ENCODE results near the gene EML4.
A peak's percentile ranks its signal among the peaks of the same experiment; 100 is the strongest.

Gene EML4

DNA sequence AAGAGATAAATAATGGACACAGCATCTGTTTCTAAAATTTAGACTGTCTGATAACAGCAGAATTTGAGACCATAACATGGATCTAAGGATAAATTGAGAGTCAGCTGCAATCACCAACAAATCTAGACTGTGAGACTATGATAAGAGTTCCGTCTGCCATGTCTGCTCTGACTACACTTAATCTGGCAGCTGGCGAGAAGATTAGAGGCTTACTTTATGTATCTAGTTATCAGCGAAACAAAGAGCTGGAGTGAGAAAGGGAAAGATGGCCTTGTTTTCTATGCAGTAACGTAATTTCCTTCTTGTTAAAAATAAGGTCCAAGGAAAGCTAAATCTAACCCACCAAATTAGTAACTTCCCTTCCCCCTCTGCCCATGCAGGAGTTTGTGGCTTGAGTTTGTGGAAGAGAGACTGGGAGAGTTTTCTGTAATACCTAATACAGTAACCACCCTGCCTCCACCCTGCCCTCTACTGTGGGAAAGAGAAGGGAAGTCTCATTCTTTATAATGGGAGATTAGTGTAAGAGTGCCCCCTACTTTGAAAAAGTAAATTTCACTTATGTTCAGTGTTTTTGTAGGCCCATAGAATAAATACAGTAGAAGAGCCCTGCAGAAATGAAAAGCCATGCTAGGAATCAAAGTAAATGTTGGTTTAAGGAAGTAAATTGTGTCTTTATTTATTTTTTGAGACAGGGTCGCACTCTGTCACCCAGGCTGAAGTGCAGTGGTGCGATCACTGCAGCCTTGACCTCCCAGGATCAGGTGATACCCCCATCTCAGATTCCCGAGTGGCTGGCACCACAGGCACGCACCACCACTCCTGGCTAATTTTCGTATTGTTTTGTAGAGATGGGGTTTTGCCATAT is 27.5 kb downstream of the EML4 start:
- DNase-seq: no peak
- peak; percentile 69 for ATAC-seq

DNA sequence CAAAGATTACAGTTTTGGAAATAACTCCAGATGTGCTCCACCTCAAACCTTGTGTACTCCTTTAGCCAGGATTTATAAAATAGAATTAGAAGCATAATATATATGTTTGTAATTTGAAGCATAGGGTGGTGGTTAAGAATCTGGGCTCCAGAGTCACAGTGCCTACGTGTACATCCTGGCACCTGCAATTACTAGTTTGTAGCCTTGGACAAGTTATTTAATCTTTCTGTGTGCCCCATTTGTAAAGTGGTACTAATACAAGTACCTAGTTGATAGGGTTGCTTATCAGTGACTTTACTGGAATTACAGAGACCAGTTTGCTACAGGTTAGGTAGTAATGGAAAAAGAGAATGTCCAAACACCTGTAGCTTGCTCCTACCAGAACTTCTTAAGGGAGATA is 28.6 kb downstream of the EML4 start:
- no peak for ATAC-seq
- no peak for DNase-seq

DNA sequence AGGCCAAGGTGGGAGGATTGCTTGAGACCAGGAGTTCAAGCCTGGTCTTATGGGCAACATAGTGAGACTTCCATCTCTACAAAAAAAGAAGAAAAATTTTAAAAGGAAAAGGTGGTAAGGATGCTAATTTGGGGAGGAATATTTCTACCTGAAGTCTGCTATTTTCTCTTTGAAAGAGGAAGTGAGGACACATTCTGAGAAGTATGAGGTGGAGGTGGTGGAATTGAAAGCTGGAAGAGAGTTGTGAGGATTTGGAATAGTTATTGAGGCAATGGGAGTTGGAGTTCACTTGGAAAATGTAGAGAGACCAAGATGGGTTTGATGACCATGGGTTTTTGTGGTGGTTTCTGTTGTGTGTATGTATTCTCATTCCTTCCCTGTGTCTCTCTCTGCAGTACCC is 29.3 kb downstream of the EML4 start:
- no peak for DNase-seq
- no peak for ATAC-seq

DNA sequence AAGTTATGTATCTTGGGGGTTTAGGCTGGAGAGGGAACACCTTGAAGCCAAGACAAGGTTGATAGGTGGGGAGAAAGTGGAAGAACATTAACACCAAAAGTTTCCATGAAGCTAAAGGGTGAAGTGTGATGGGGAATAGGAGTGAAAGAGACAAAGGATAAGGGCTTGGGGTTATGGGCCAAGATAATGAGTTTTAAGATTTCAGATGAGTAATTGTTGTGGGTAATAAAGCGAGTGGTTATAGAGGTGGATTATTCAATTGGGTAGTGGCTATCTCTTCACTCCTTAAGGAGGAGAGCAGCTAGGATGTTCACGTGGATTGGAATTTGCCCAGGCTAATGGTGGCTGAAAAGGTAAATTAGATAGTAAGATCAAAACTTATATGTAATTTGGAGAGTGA is 29.8 kb downstream of the EML4 start:
- DNase-seq: no peak
- peak; percentile 66 for ATAC-seq

DNA sequence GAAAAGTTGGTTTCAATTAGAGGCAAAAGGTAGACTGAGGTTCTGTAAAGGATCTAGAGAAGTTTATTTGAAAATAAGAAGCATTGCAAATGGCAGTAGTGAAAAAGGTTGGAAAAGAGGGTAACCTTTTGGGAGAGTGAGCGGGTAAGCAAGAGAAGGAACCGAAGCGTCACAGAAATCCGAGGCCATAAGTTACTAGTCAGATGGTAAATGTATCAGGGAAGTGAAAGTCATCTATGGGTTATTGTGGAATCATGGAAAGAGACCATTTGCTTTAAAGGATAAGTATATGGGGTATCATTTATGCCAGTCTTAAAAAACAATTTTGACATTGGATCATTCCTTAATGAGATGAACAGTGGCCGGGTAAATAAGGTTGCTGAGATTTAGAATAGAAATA is 30.5 kb downstream of the EML4 start:
- ATAC-seq: no peak

DNA sequence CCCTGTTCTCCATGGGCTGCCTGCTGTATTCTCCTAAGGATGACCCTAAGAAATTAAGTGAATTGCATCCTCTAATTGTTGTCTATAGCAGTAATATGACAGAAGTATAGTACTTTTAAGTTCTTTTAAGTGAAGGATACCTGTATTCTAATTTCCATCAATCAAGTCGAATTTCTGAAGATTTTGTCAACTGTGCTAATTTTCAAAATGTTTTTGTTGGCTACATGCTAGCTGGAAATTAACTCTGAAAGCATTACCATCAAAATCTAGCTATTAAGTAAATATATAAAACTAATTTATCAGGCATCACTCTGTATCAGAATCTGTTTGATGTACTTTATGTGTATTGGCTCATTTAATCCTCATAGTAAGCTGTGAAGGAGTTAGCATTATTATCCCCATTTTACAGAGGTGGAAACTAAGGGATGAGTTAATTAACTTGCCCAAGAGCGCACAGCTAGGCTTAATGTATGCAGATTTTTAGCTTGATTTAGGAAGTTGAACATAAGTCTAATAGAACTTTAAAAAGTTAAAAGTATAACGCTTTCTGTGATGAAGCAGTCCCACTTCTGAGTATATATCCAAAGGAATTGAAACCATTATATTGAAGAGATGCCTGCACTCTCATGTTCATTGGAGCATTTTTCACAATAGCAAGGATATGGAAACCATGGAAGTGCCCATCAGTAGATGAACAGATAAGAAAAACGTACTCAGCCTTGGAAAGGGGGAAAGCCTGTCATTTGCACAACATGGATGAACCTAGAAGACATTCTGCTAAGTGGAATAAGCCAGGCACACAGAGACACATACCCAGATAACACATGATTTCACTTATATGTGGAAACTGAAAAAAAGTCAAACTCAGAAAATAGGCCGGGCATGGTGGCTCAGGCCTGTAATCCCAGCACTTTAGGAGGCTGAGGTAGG is 32.0 kb downstream of the EML4 start:
- ATAC-seq: no peak
- no peak for DNase-seq

More for the DNA sequence above, 30.5 kb downstream of the EML4 start:
- no peak for DNase-seq

DNA sequence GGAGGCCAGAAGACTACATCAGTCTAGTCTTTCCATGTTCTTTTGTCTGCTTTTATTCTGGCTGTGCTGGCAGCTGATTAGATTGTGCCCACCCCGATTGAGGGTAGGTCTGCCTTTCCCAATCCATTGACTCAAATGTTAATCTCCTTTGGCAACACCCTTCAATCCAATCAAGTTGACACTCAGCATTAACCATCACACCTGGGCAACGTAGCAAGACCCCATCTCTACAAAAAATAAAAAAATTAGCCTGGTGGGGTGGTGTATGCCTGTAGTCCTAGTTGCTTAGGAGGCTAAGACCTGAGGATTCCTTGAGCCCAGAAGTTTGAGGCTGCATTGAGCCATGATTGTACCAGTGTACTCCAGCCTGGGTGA is 33.5 kb downstream of the EML4 start:
- no peak for ATAC-seq
- DNase-seq: no peak

DNA sequence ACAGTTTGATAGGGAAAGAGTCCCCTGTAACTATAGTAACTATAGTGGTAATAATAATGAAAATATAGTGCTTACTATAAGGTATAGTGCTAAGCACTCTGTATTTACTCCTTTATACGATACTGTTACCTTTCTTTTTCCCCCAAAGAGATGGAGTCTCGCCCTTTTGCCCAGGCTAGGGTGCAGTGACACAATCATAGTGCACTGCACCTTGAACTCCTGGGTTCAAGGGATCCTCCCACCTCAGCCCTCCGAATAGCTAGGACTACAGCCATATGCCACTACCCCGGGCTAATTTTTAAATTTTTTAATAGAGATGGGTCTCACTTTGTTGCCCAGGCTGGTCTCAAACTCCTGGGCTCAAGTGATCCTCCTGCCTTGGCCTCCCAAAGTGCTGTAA is 34.6 kb downstream of the EML4 start:
- no peak for ATAC-seq
- DNase-seq: no peak

DNA sequence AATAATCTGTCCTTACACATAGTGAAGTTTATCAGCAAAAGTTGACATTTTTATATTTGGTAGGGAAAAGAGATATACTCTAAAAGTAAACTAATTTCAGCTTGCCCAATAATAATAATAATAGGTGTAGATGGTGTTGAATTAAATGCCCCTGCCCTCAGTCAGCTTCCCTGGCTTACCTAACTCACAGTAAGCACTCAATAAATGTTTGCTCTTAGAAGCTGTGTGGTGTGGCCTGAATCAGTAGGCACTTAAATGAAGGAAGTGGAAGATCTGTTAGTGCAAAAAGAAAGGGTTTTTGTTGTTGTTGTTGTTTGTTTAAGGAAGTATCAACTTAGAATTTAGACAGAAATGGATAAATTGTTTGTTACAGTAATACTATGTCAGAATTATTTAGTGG is 36.2 kb downstream of the EML4 start:
- DNase-seq (no peak), ATAC-seq (no peak)

DNA sequence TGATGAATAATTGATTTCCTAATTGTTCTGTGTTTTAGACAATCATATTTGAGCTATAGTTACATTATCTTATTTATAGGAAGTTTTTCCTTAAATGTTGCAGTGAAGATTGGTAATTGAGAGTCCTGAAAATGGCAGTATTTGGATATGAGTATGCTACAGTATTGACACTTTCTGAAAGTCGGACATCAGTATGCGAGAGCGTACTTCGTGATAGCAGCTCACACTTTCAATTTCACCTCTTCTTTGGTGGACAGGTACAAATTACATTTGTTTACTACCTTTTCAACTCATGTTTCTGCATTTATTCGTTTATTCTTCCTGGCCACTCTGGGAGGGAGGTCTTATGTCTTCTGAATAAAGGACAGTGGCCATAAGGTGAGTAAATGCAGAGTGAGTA is 38.7 kb downstream of the EML4 start:
- no peak for ATAC-seq
- DNase-seq: no peak

DNA sequence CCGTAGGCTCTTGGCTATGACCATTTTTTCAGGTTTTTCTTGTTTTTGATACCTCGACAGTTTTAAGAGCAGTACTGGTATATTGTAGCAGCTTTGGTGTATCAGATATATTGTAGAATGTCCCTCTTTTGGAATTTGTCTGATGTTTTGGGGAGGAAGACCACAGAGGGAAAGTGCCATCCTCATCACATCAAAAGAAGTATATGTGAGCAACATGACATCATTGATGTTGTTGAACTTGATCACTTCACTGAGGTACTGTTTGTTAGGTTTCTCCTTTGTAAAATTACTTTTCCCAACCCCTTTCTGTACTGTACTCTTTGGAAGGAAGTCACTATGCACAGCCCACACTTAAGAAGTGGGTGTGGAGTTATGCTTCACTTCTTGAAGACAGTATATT is 41.0 kb downstream of the EML4 start:
- ATAC-seq (no peak), DNase-seq (no peak)

DNA sequence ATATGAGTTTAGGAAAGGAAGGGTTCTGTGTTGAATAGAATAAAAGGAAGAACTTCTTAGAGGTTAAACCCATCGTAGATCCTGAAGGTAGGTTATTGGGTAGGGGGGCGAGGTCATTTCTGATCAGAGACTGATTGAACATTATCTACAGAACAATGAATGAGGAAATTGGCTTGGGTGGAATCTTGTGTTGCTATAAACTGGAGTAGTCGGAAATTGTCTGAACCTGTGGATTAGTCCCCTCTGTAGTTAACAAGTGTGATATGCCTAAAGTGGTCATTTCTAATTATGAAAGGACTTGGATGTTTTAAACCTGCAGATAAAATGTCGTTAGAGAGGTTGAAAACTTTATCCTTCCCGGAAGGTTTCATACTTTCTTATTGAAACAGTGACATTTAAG is 42.1 kb downstream of the EML4 start:
- ATAC-seq: no peak
- DNase-seq: no peak

DNA sequence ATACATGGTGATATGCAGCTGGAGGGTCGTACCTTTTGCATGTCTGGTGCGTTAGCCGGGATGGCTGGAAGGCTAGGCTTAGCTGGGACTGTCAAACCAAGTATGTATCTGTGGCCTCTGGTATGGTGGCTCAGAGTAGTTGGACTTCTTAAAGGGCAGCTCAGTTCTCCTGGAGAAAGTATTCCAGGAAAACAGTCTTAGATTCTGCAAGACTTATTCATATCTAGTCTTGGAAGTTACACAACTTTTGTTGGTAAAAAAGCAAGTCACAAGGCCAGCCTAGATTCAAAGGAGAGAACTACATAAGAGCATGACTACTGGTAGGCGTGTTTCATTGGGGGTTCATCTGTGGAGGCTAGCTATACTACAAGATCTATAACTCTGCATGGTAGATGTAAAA is 45.5 kb downstream of the EML4 start:
- DNase-seq: no peak
- no peak for ATAC-seq

DNA sequence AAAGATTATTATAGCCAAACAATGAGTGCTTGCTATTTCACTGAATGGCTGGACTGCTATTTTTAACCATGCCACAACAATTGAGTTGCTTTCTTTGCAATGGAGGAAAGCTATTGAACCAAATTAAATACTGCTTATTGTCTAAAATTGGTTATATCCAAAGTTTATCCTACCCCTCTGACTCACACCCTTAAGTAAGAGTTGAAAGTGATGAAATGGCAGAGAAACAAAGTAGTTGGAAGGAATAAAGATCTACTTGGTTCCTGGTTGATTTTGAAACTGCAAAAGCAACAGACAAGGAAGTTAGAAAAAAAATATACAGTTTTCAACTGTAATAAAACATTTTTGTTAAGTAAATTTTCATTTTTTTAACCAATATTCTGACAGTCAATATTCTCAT is 47.5 kb downstream of the EML4 start:
- no peak for ATAC-seq
- no peak for DNase-seq

DNA sequence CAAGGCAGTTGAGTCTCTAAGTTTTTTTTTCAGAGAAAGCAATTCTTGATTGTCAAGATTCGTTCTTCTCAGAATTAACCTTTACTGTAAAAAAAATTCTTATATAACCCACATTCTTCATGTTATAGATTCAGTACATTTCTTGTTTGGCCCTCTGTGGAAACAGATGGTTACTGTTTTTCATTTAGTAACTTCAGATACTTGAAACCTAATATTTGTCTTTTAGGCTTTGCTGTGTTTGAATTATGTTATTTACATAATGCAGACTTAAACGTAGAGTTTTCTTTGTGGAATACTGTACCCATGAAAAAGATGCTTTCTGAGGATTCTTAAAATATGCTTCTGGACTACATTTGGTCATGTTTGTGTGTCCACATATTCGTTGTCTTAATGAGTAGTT is 48.2 kb downstream of the EML4 start:
- ATAC-seq (no peak), DNase-seq (no peak)

DNA sequence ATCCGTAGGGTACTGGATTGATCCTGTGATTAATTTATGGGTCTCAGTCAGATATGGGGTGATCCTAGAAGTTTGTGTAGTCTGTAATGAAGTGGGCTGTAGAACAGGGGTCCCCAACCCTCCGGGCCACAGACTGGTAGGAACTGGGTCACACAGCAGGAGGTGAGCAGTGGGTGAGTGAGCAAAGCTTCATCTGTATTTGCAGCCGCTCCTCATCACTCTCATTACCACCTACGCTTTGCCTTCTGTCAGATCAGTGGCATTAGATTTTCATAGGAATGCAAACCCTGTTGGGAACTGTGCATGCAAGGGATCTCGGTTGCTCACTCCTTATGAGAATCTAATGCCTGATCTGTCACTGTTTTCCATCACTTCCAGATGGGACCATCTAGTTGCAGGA is 48.8 kb downstream of the EML4 start:
- ATAC-seq: no peak
- DNase-seq: no peak

DNA sequence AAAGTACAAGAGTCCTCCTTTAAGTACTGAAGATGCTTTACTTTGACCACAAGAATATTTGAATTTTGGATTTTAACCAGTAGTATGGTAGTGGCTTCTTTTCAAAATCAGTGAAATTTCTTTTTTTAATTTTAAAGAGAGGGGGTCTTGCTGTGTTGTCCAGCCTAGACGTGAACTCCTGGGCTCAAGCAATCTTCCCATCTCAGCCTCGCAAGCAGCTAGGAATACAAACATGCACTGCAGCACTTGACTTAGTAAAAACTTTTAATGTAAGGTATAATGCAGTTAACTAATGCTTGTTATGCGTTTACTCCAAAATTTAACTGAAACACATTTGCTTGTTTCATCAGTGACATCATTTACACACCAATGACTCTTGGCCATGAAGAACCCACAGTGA is 49.6 kb downstream of the EML4 start:
- ATAC-seq (no peak), DNase-seq (no peak)

DNA sequence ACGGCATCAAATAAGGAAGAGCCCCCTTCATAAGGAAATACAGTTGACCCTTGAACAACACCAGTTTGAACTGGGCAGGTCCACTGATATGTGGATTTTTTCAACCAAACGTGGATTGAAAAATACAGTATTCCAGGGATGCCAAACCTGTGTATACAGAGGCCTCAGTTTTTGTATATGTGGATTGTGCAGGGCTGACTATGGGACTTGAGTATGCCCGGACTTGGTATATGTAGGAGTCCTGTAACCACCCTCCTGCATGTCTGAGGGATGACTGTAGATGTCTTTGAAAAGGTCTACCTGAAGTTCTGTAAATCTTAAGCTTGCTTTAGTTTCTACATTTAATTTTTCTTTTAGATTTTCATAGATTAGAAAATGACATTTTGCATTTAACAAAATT is 50.0 kb downstream of the EML4 start:
- no peak for ATAC-seq

DNA sequence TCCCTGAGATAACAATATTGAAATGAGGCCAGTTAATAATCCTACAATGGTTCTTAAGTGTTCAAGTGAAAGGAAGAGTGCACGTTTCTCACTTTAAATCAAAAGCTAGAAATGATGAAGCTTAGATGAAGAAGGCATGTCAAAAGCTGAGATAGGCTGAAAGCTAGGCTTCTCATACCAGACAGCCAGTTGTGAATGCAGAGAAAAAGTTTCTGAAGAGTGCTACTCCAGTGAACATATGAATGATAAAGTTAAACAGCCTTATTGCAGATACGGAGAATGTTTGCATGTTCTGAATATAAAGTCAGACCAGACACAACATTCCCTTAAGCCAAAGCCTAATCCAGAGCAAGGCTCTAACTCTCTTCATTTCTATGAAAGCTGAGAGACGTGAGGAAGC is 51.4 kb downstream of the EML4 start:
- no peak for DNase-seq
- no peak for ATAC-seq

More for the DNA sequence above, 50.0 kb downstream of the EML4 start:
- DNase-seq: no peak

DNA sequence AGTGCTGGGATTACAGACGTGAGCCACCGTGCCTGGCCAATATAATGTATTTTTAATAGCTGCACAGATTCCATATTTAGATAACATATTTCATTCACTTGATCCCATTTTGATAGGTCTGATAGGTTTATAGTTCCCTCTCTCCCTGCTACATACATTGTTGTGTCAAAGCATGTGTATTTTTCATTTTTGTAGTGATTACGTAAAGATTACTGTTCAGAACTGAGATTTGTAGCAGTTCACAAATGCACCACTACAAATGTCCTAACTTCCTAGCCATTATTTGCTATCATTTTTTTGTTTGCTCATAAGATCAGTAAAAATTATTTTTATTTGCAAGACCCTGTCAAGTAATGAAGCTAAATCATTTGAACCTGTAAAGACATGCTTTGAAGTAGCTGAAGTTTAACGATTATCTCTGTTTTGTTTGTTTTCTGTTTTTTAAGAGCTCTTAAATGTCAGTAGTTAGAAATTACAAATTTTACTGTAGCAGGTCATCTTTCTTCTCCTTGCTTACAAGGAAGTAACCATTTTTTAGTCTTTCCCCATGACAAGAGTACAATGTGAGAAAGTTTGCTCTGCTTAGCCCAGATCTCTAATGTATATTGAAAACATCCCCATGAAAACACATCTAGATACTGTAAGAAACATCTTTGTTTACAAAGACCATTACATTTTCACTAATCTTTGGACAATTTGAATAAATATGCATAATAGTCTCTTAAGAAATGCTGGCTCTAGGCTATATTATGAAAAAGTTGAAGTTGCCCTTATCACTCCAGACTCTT is 54.1 kb downstream of the EML4 start:
- DNase-seq (no peak), ATAC-seq (no peak)

DNA sequence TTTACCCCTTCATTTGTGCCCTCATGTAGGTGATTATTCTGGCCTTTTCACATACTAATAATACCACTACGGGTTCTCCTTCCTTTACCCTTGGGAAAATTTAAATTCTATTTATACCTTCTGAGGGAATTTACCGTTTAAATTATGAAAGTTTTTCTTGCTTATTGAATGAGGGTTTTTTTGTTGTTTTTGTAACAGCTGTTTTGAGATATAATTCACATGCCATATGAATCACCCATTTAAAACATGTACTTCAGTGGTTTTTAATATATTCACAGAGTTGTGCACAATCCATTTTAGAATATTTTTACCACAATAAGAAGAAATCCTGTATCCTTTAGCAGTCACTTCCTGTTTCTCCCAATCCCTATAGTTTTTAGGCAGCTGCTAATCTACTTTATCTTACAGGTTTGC is 54.7 kb downstream of the EML4 start:
- no peak for ATAC-seq
- DNase-seq: no peak

DNA sequence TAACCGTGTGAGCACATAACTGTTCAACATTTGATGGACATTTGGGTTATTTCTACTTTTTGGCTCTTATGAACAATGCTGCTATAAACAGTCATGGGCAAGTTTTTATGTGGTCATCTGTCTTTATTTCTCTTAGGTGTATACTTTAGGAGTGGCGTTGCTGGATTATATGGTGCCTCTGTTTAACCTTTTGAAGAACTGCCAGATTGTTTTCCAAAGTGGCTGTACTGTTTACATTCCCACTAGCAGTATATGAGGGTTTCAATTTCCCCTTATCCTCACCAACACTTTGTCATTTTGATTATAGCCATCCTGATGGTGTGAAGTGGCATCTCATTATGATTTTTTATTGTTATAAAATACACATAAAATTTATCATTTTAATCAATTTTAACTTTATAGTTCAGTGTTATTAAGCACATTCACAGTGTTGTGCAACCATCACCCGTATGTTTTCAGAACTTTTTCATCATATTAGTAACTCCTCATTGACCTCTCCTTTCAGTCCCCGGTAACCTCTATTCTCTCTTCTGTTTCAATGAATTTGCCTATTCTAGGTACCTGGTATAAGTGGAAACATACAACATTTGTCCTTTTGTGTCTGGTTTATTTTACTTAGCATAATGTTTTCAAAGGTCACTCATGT is 55.4 kb downstream of the EML4 start:
- DNase-seq: no peak
- ATAC-seq: no peak
